Measurements from ENCODE around the gene AHNAK. TPM values are rescaled to one million over a fixed set of nuclear protein-coding genes. Genes with fewer than 3 reads are reported as not detected.

Gene AHNAK
- total RNA-seq, 2 donors from 2014 or later: 80.3 to 131 TPM

DNA sequence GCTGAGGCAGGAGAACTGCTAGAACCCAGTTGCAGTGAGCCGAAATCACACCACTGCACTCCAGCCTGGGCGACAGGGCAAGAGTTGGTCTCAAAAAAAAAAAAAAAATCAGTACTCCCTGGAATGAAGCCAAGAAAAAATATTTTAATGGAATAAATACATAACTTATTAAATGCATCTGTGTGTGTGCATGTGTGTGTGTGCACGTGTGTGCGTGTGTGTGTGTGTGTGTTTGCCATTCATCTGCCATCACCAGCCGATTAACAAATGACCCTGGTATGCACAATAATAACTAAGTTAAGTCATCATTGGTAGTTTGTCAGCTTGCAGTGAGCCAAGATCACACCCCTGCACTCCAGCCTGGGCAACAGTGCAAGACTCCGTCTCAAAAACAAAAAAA lies 162.8 kb downstream of the AHNAK start:
- H3K4me1 Mint-ChIP-seq (ENCODE audit: low read depth): peaks cover 25% of the 10 kb centered on the region
- no peak for DNase-seq
- no peak overlapping the region for H3K4me3 Mint-ChIP-seq
- H3K27ac Mint-ChIP-seq: no peak overlapping the region
- H3K36me3 Mint-ChIP-seq (ENCODE audit: insufficient read depth in 2 of 2): no peaks in the 10 kb centered on the region
- ATAC-seq (replicated peaks in 1 of 2): no peak
- H3K27me3 Mint-ChIP-seq (ENCODE audit: low read depth): no peaks in the 10 kb centered on the region
- H3K9me3 Mint-ChIP-seq: no peaks in the 10 kb centered on the region

Other genes starting within 250 kb of the AHNAK start
- not detected for gene SCGB1D4, start 247.7 kb downstream of the AHNAK start, total RNA-seq
- 1 to 10 TPM; 5.1 to 8.8 TPM for gene ASRGL1, start 209.4 kb downstream of the AHNAK start, total RNA-seq
- gene SCGB1A1, start 127.8 kb downstream of the AHNAK start, total RNA-seq: not detected
- 1,000 to 10,000 TPM; 2,565 to 2,667 TPM for gene EEF1G, start 27.1 kb upstream of the AHNAK start, total RNA-seq
- gene TUT1, start 44.7 kb upstream of the AHNAK start, total RNA-seq: 10 to 100 TPM; 32.8 to 36.8 TPM
- gene MTA2, start 55.1 kb upstream of the AHNAK start, total RNA-seq: 100 to 1,000 TPM; 173 to 241 TPM
- 100 to 1,000 TPM; 132 to 148 TPM for gene EML3, start 66.0 kb upstream of the AHNAK start, total RNA-seq
- gene ROM1, start 66.5 kb upstream of the AHNAK start, total RNA-seq: 1 to 10 TPM; 5.1 to 6.7 TPM
- 10 to 100 TPM; 72.2 to 79.9 TPM for gene B3GAT3, start 75.2 kb upstream of the AHNAK start, total RNA-seq
- 100 to 1,000 TPM; 310 to 312 TPM for gene GANAB, start 99.8 kb upstream of the AHNAK start, total RNA-seq
- gene INTS5, start 106.5 kb upstream of the AHNAK start, total RNA-seq: 10 to 100 TPM; 25.0 to 26.1 TPM
- 10 to 100 TPM; 59.2 to 62.1 TPM for gene C11orf98, start 118.4 kb upstream of the AHNAK start, total RNA-seq
- 10 to 100 TPM; 35.2 to 46.0 TPM for gene CSKMT, start 118.5 kb upstream of the AHNAK start, total RNA-seq
- gene UQCC3, start 124.9 kb upstream of the AHNAK start, total RNA-seq: 1 to 10 TPM; 5.6 to 7.1 TPM
- gene LBHD1, start 125.5 kb upstream of the AHNAK start, total RNA-seq: 10 to 100 TPM in 1 of 2 donors, 1 to 10 TPM in 1; 9.9 to 13.0 TPM
- 100 to 1,000 TPM; 154 to 163 TPM for gene UBXN1, start 132.3 kb upstream of the AHNAK start, total RNA-seq
- gene LRRN4CL, start 142.7 kb upstream of the AHNAK start, total RNA-seq: under 1 TPM; 0.12 to 0.38 TPM
- 10 to 100 TPM; 38.4 to 40.7 TPM for gene BSCL2, start 160.6 kb upstream of the AHNAK start, total RNA-seq
- not detected for gene GNG3, start 160.9 kb upstream of the AHNAK start, total RNA-seq
- gene HNRNPUL2, start 180.7 kb upstream of the AHNAK start, total RNA-seq: 10 to 100 TPM; 56.7 to 66.8 TPM
- 10 to 100 TPM; 67.3 to 68.9 TPM for gene TTC9C, start 181.7 kb upstream of the AHNAK start, total RNA-seq
- 10 to 100 TPM; 12.2 to 12.4 TPM for gene ZBTB3, start 207.4 kb upstream of the AHNAK start, total RNA-seq
- 100 to 1,000 TPM; 105 to 107 TPM for gene POLR2G, start 214.8 kb upstream of the AHNAK start, total RNA-seq
- 10 to 100 TPM; 13.6 to 15.5 TPM for gene TAF6L, start 224.6 kb upstream of the AHNAK start, total RNA-seq
- 10 to 100 TPM; 18.8 to 23.1 TPM for gene TMEM179B, start 240.6 kb upstream of the AHNAK start, total RNA-seq
- gene TMEM223, start 245.2 kb upstream of the AHNAK start, total RNA-seq: 10 to 100 TPM in 1 of 2 donors, 1 to 10 TPM in 1; 8.4 to 10.8 TPM